Measurements from ENCODE around the gene LASP1. TPM values are rescaled to one million over a fixed set of nuclear protein-coding genes. Genes with fewer than 3 reads are reported as not detected.

Gene LASP1
- total and polyA plus RNA-seq, 5 donors from 2014 or later: 50.3 to 154 (median 66.1) TPM

GRCh38 chr17:38864636-38865398 is 5.0 kb upstream of the LASP1 start:
- Histone ChIP-seq H3K36me3 (ENCODE audit: control insufficient read depth, insufficient read depth, low read length) (no peaks in the 10 kb centered on the region), H3K27ac (ENCODE audit: insufficient read depth, low read length, poor library complexity, severe bottlenecking) (no peak overlapping the region), H3K27me3 (ENCODE audit: control insufficient read depth, insufficient read depth, low read length) (no peaks in the 10 kb centered on the region), H3K4me3 (ENCODE audit: low read depth, low read length) (no peak overlapping the region), H3K4me1 (ENCODE audit: control insufficient read depth, insufficient read depth, low read length, poor library complexity, severe bottlenecking) (peaks cover 18% of the 10 kb centered on the region), H3K9me3 (ENCODE audit: control insufficient read depth in 2 of 2, low read length in 2 of 2) (no peaks in the 10 kb centered on the region)
- H3K4me3 Mint-ChIP-seq: peak overlapping the region in 1 of 4 donors; percentile 79
- H3K27me3 Mint-ChIP-seq: peaks cover 11% of the 10 kb centered on the region
- no peak for ATAC-seq (ENCODE audit: low read depth in 2 of 2)
- no peak overlapping the region for H3K27ac Mint-ChIP-seq
- H3K9me3 Mint-ChIP-seq: peaks cover 0 to 2% (median 0%) of the 10 kb centered on the region in 7 donors
- no peak for DNase-seq
- H3K4me1 Mint-ChIP-seq: peaks cover 8 to 22% (median 13%) of the 10 kb centered on the region in 4 donors
- H3K36me3 Mint-ChIP-seq: no peaks in the 10 kb centered on the region

DNA sequence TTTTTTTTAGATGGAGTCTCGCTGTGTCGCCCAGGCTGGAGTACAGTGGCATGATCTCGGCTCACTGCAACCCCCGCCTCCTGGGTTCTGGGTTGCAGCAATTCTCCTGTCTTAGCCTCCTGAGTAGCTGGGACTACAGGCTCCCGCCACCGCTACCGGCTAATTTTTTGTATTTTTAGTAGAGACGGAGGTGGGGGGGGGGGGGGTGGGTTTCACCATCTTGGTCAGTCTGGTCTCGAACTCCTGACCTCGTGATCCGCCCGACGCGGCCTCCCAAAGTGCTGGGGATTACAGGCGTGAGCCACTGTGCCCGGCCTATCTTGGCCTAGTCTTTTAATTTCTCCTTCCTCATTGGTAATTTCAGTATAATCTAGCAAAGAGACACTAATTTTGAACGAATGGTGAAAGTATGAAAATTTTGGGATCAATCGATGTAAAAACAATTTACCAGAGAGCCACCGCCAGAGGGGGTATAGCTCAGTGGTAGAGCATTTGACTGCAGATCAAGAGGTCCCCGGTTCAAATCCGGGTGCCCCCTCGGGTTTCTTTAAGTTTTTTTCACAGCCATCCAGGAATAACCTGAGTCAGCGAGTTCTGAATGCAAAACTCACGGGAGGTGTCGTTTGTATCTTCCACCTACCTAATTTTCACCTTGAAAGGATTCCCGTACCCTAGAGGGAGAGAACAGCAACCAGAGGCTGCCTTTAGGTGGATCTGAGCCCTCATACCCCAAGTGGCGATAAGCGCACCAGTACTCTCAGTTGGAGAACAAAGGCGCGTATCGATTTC is 2.5 kb upstream of the LASP1 start:
- H3K36me3 Mint-ChIP-seq: peaks cover 4% of the 10 kb centered on the region
- Histone ChIP-seq H3K27me3 (ENCODE audit: control insufficient read depth, insufficient read depth, low read length) (no peaks in the 10 kb centered on the region), H3K27ac (ENCODE audit: insufficient read depth, low read length, poor library complexity, severe bottlenecking) (peak overlapping the region; percentile 86), H3K4me3 (ENCODE audit: low read depth, low read length) (peak overlapping the region; percentile 85), H3K36me3 (ENCODE audit: control insufficient read depth, insufficient read depth, low read length) (no peaks in the 10 kb centered on the region), H3K9me3 (ENCODE audit: control insufficient read depth in 2 of 2, low read length in 2 of 2) (no peaks in the 10 kb centered on the region), H3K4me1 (ENCODE audit: control insufficient read depth, insufficient read depth, low read length, poor library complexity, severe bottlenecking) (peaks cover 34% of the 10 kb centered on the region)
- H3K4me3 Mint-ChIP-seq: peak overlapping the region; percentile 98 to 99 (median 98)
- peaks cover 21% of the 10 kb centered on the region for H3K27me3 Mint-ChIP-seq
- peaks cover 8 to 34% (median 27%) of the 10 kb centered on the region in 4 donors for H3K4me1 Mint-ChIP-seq
- H3K27ac Mint-ChIP-seq: peak overlapping the region; percentile 83 to 96 (median 87)
- ATAC-seq (ENCODE audit: low read depth in 2 of 2) (no peak), DNase-seq (peak; percentile 55 to 79 (median 59))
- H3K9me3 Mint-ChIP-seq: peaks cover 0 to 2% (median 0%) of the 10 kb centered on the region in 7 donors

- ATAC-seq (ENCODE audit: low read depth in 2 of 2): no peak
- DNase-seq: no peak
- no peaks in the 10 kb centered on the region for H3K27me3 ChIP-seq (ENCODE audit: control insufficient read depth, insufficient read depth, low read length)
- peak overlapping the region; percentile 85 for H3K4me3 ChIP-seq (ENCODE audit: low read depth, low read length)
- peak overlapping the region; percentile 86 for H3K27ac ChIP-seq (ENCODE audit: insufficient read depth, low read length, poor library complexity, severe bottlenecking)
- no peaks in the 10 kb centered on the region for H3K36me3 ChIP-seq (ENCODE audit: control insufficient read depth, insufficient read depth, low read length)
- Mint-ChIP-seq H3K4me1 (peaks cover 8 to 43% (median 35%) of the 10 kb centered on the region in 4 donors), H3K4me3 (peak overlapping the region; percentile 98 to 99 (median 98)), H3K27ac (peak overlapping the region; percentile 83 to 96 (median 87)), H3K27me3 (peaks cover 21% of the 10 kb centered on the region), H3K36me3 (peaks cover 4% of the 10 kb centered on the region), H3K9me3 (peaks cover 0 to 2% (median 0%) of the 10 kb centered on the region in 7 donors)
- H3K9me3 ChIP-seq (ENCODE audit: control insufficient read depth in 2 of 2, low read length in 2 of 2): no peaks in the 10 kb centered on the region
- H3K4me1 ChIP-seq (ENCODE audit: control insufficient read depth, insufficient read depth, low read length, poor library complexity, severe bottlenecking): peaks cover 43% of the 10 kb centered on the region
Observed at GRCh38 chr17:38867968-38868816, 1.7 kb upstream of the LASP1 start.

- Mint-ChIP-seq H3K36me3 (peaks cover 4% of the 10 kb centered on the region), H3K4me3 (peak overlapping the region; percentile 98 to 99 (median 98)), H3K27me3 (peaks cover 21% of the 10 kb centered on the region), H3K9me3 (peaks cover 0 to 2% (median 0%) of the 10 kb centered on the region in 7 donors), H3K4me1 (peaks cover 8 to 50% (median 41%) of the 10 kb centered on the region in 4 donors), H3K27ac (peak overlapping the region; percentile 83 to 96 (median 87))
- peaks cover 2% of the 10 kb centered on the region for H3K36me3 ChIP-seq (ENCODE audit: control insufficient read depth, insufficient read depth, low read length)
- ATAC-seq (ENCODE audit: low read depth in 2 of 2) (peak; percentile 50 to 54), DNase-seq (peak; percentile 71 to 87 (median 86))
- H3K9me3 ChIP-seq (ENCODE audit: control insufficient read depth in 2 of 2, low read length in 2 of 2): no peaks in the 10 kb centered on the region
- peak overlapping the region; percentile 85 for H3K4me3 ChIP-seq (ENCODE audit: low read depth, low read length)
- H3K4me1 ChIP-seq (ENCODE audit: control insufficient read depth, insufficient read depth, low read length, poor library complexity, severe bottlenecking): peaks cover 50% of the 10 kb centered on the region
- H3K27ac ChIP-seq (ENCODE audit: insufficient read depth, low read length, poor library complexity, severe bottlenecking): peak overlapping the region; percentile 86
- H3K27me3 ChIP-seq (ENCODE audit: control insufficient read depth, insufficient read depth, low read length): no peaks in the 10 kb centered on the region
Observed at GRCh38 chr17:38868817-38869525, 887 bp upstream of the LASP1 start.

- H3K27ac ChIP-seq (ENCODE audit: insufficient read depth, low read length, poor library complexity, severe bottlenecking): peak overlapping the region; percentile 86
- H3K27ac Mint-ChIP-seq: peak overlapping the region; percentile 32 to 97 (median 96)
- ATAC-seq (ENCODE audit: low read depth in 2 of 2): peak; percentile 50 to 52
- peaks cover 66% of the 10 kb centered on the region for H3K4me1 ChIP-seq (ENCODE audit: control insufficient read depth, insufficient read depth, low read length, poor library complexity, severe bottlenecking)
- no peaks in the 10 kb centered on the region for H3K27me3 ChIP-seq (ENCODE audit: control insufficient read depth, insufficient read depth, low read length)
- H3K4me3 ChIP-seq (ENCODE audit: low read depth, low read length): peak overlapping the region; percentile 84
- H3K9me3 Mint-ChIP-seq: peaks cover 0 to 2% (median 0%) of the 10 kb centered on the region in 7 donors
- H3K4me1 Mint-ChIP-seq: peaks cover 8 to 64% (median 48%) of the 10 kb centered on the region in 4 donors
- no peaks in the 10 kb centered on the region for H3K9me3 ChIP-seq (ENCODE audit: control insufficient read depth in 2 of 2, low read length in 2 of 2)
- peaks cover 21% of the 10 kb centered on the region for H3K27me3 Mint-ChIP-seq
- H3K36me3 Mint-ChIP-seq: peaks cover 4% of the 10 kb centered on the region
- peak overlapping the region; percentile 98 to 99 (median 98) for H3K4me3 Mint-ChIP-seq
- peak; percentile 65 to 87 (median 71) for DNase-seq
- peaks cover 4% of the 10 kb centered on the region for H3K36me3 ChIP-seq (ENCODE audit: control insufficient read depth, insufficient read depth, low read length)
Observed at GRCh38 chr17:38870259-38871165, 654 bp downstream of the LASP1 start.

GRCh38 chr17:38871247-38872015 is 1.6 kb downstream of the LASP1 start:
- H3K27me3 ChIP-seq (ENCODE audit: control insufficient read depth, insufficient read depth, low read length): no peaks in the 10 kb centered on the region
- peaks cover 0 to 2% (median 0%) of the 10 kb centered on the region in 7 donors for H3K9me3 Mint-ChIP-seq
- H3K27ac Mint-ChIP-seq: peak overlapping the region; percentile 96 to 98 (median 97)
- peak; percentile 25 to 38 for ATAC-seq (ENCODE audit: low read depth in 2 of 2)
- peak overlapping the region; percentile 95 to 99 (median 98) for H3K4me3 Mint-ChIP-seq
- H3K27me3 Mint-ChIP-seq: peaks cover 21% of the 10 kb centered on the region
- H3K4me1 ChIP-seq (ENCODE audit: control insufficient read depth, insufficient read depth, low read length, poor library complexity, severe bottlenecking): peaks cover 72% of the 10 kb centered on the region
- H3K9me3 ChIP-seq (ENCODE audit: control insufficient read depth in 2 of 2, low read length in 2 of 2): no peaks in the 10 kb centered on the region
- H3K27ac ChIP-seq (ENCODE audit: insufficient read depth, low read length, poor library complexity, severe bottlenecking): peak overlapping the region; percentile 86
- peaks cover 8 to 72% (median 54%) of the 10 kb centered on the region in 4 donors for H3K4me1 Mint-ChIP-seq
- peak; percentile 48 to 84 (median 61) for DNase-seq
- peaks cover 4% of the 10 kb centered on the region for H3K36me3 ChIP-seq (ENCODE audit: control insufficient read depth, insufficient read depth, low read length)
- peaks cover 4% of the 10 kb centered on the region for H3K36me3 Mint-ChIP-seq
- peak overlapping the region; percentile 84 for H3K4me3 ChIP-seq (ENCODE audit: low read depth, low read length)
